Smooth muscle cell (in vitro differentiated cells): ENCODE measurements around the gene ONECUT1. TPM values are rescaled to one million over a fixed set of nuclear protein-coding genes. Genes with fewer than 3 reads are reported as not detected.

Experiments used
- DNase-seq: peaks from one replicate; lab custom pipeline; 2025; ENCODE audit not compliant: unreplicated experiment; lab: John Stamatoyannopoulos, UW
- H2AFZ ChIP-seq: fragments of 200-600 bp; sonication (generic); 2 replicates; pipeline ENCODE4 v1.6.0; 2016; ENCODE audit warnings: antibody characterized with exemption, low read depth, mild to moderate bottlenecking
- H3F3A ChIP-seq: fragments of 200-600 bp; sonication (generic); 2 replicates; pipeline ENCODE4 v1.6.0; 2017; ENCODE audit warnings: antibody characterized with exemption, low read depth
- H3K27ac ChIP-seq: fragments of 200-600 bp; sonication (generic); 2 replicates; pipeline ENCODE4 v1.5.1; 2016; ENCODE audit warnings: low read depth, mild to moderate bottlenecking
- H3K27me3 ChIP-seq: fragments of 200-600 bp; sonication (generic); 2 replicates; pipeline ENCODE4 v1.6.1; 2016; ENCODE audit warnings: low read depth, mild to moderate bottlenecking
- H3K36me3 ChIP-seq: fragments of 200-600 bp; sonication (generic); 2 replicates; pipeline ENCODE4 v1.5.1; 2016; ENCODE audit warnings: low read depth
- H3K4me1 ChIP-seq: fragments of 200-600 bp; sonication (generic); 2 replicates; pipeline ENCODE4 v1.5.1; 2016; ENCODE audit warnings: low read depth
- H3K4me2 ChIP-seq: fragments of 200-600 bp; sonication (generic); 2 replicates; pipeline ENCODE4 v1.6.0; 2016; ENCODE audit warnings: mild to moderate bottlenecking
- H3K4me3 ChIP-seq: fragments of 200-600 bp; sonication (generic); 2 replicates; pipeline ENCODE4 v1.5.1; 2016; ENCODE audit warnings: mild to moderate bottlenecking
- H3K79me2 ChIP-seq: fragments of 200-600 bp; sonication (generic); 2 replicates; pipeline ENCODE4 v1.6.0; 2016; ENCODE audit warnings: low read depth, mild to moderate bottlenecking
- H3K9ac ChIP-seq: fragments of 200-600 bp; sonication (generic); 2 replicates; pipeline ENCODE4 v1.6.0; 2016; ENCODE audit warnings: low read depth
- H3K9me3 ChIP-seq: fragments of 200-600 bp; sonication (generic); replicated peaks from 2 replicates; pipeline ENCODE4 v1.5.1; 2016; ENCODE audit warnings: low read depth
- H4K20me1 ChIP-seq: fragments of 200-600 bp; sonication (generic); 2 replicates; pipeline ENCODE4 v1.6.0; 2016; ENCODE audit warnings: low read depth
- CTCF ChIP-seq: fragments of 200-600 bp; sonication (generic); IDR thresholded peaks from 2 replicates; pipeline ENCODE4 v1.5.1; 2017; ENCODE audit warnings: borderline replicate concordance, mild to moderate bottlenecking, antibody characterized with exemption; ENCODE audit not compliant: insufficient read depth, poor library complexity, severe bottlenecking
- WGBS: methylation state at CpG from one replicate; pipeline ENCODE4 v1.1.7; 2016; ENCODE audit warnings: low lambda C conversion rate; 5-methylcytosine and 5-hydroxymethylcytosine counted together
- polyA plus RNA-seq: library from polyadenylated mRNA; unstranded; fragments of >200 nt; fragmentation: Nextera tagmentation; extraction: Ambion mirVana; gene quantifications from 2 replicates; pipeline ENCODE4 v1.2.1, GENCODE V29; 2016
- total RNA-seq: library from RNA; depleted of rRNA; stranded (reverse); fragments of >200 nt; gene quantifications from 2 replicates; pipeline ENCODE4 v1.2.3, GENCODE V29; 2014

ONECUT1 gene
- total and polyA plus RNA-seq, 2 experiments from 2014 or later, result 0.61 to 0.99 TPM

GRCh38 chr15:52783929-52784798, 6.0 kb downstream of the ONECUT1 start:
- DNase-seq, result no peak
- no peak overlapping the region for H3K4me3 ChIP-seq
- no peaks in the 10 kb centered on the region for H3K36me3 ChIP-seq
- H3K9ac ChIP-seq, result no peak overlapping the region
- peaks cover 90% of the 10 kb centered on the region for H3K27me3 ChIP-seq
- H3F3A ChIP-seq, result no peaks in the 10 kb centered on the region
- no peaks in the 10 kb centered on the region for H3K79me2 ChIP-seq
- H3K4me2 ChIP-seq, result no peak overlapping the region
- no peak overlapping the region for H2AFZ ChIP-seq
- peaks cover 9% of the 10 kb centered on the region for H4K20me1 ChIP-seq
- peak; percentile 50 for TF ChIP-seq CTCF
- H3K9me3 ChIP-seq, result no peaks in the 10 kb centered on the region
- WGBS, result 3% methylated on average over 57 of the region's 57 CpGs
- no peak overlapping the region for H3K27ac ChIP-seq
- H3K4me1 ChIP-seq, result peaks cover 21% of the 10 kb centered on the region

- H3K4me2 ChIP-seq, result no peak overlapping the region
- H3K4me3 ChIP-seq, result no peak overlapping the region
- no peak for TF ChIP-seq CTCF
- H3K9ac ChIP-seq, result no peak overlapping the region
- no peak for DNase-seq
- H3K79me2 ChIP-seq, result no peaks in the 10 kb centered on the region
- H3K27me3 ChIP-seq, result peaks cover 85% of the 10 kb centered on the region
- H3K27ac ChIP-seq, result no peak overlapping the region
- H3K36me3 ChIP-seq, result no peaks in the 10 kb centered on the region
- H3K4me1 ChIP-seq, result peaks cover 21% of the 10 kb centered on the region
- WGBS, result 18% methylated on average over 34 of the region's 34 CpGs
- H3F3A ChIP-seq, result no peaks in the 10 kb centered on the region
- H4K20me1 ChIP-seq, result peaks cover 9% of the 10 kb centered on the region
- no peak overlapping the region for H2AFZ ChIP-seq
- H3K9me3 ChIP-seq, result no peaks in the 10 kb centered on the region
Observed at GRCh38 chr15:52783191-52783829, 6.8 kb downstream of the ONECUT1 start.

GRCh38 chr15:52782514-52782913, 7.6 kb downstream of the ONECUT1 start:
- H3K27me3 ChIP-seq, result peaks cover 83% of the 10 kb centered on the region
- 78% methylated on average over 1 of the region's 1 CpG for whole genome bisulfite sequencing

More at GRCh38 chr15:52782514-52782913, 7.6 kb downstream of the ONECUT1 start:
- Histone ChIP-seq H3K4me3 (no peak overlapping the region), H3K36me3 (no peaks in the 10 kb centered on the region), H3K79me2 (no peaks in the 10 kb centered on the region), H3K9me3 (no peaks in the 10 kb centered on the region), H3K27ac (no peak overlapping the region), H2AFZ (no peak overlapping the region), H4K20me1 (peaks cover 9% of the 10 kb centered on the region), H3K4me1 (peaks cover 21% of the 10 kb centered on the region), H3F3A (no peaks in the 10 kb centered on the region), H3K9ac (no peak overlapping the region), H3K4me2 (no peak overlapping the region)
- no peak for DNase-seq
- no peak for TF ChIP-seq CTCF
